Measurements from ENCODE around the gene ZFHX2. TPM values are rescaled to one million over a fixed set of nuclear protein-coding genes. Genes with fewer than 3 reads are reported as not detected.

Gene ZFHX2
- polyA plus RNA-seq, 1 of the 3 experiments (the other 2 are of a cell fraction), result 0.77 TPM

GRCh38 chr14:23539248-23540140 is 12.1 kb downstream of the ZFHX2 start:
- CTCF ChIA-PET, result interaction anchor here (0.6 to 11.3 kb wide), 26 partner anchors 8 to 419 kb away, joined by 3 to 276 read pairs (median 4); partner anchors contain the start of genes AP1G2 and THTPA
- WGBS (ENCODE audit: low lambda C conversion rate), result 45% methylated on average over 10 of the region's 10 CpGs
- Histone ChIP-seq H3K9me3 (no peaks in the 10 kb centered on the region), H3K4me1 (ENCODE audit: control insufficient read depth in 1 of 2, insufficient read depth in 2 of 2, low read depth in 1 of 2, low read length in 1 of 2) (peaks cover 4 to 8% of the 10 kb centered on the region in 2 experiments; a peak in 1 of 4 replicates), H3K27me3 (ENCODE audit: insufficient read depth) (no peaks in the 10 kb centered on the region), H3F3A (replicated peaks; ENCODE audit: insufficient read depth) (no peaks in the 10 kb centered on the region), H3K4me3 (ENCODE audit: low read depth in 2 of 2, low read length in 1 of 2) (no peak overlapping the region), H3K4me2 (no peak overlapping the region), H3K9ac (no peak overlapping the region), H3K9me2 (no peaks in the 10 kb centered on the region), H3K79me2 (ENCODE audit: insufficient read depth) (no peaks in the 10 kb centered on the region), H3K36me3 (replicated peaks in 1 of 2; ENCODE audit: control insufficient read depth in 1 of 2, insufficient read depth in 2 of 2, low read length in 1 of 2) (peaks cover 0 to 6% of the 10 kb centered on the region in 2 experiments), H4K20me1 (ENCODE audit: insufficient read depth) (no peaks in the 10 kb centered on the region), H3K27ac (ENCODE audit: low read depth in 2 of 2, low read length in 1 of 2) (peak overlapping the region in 1 of 2 experiments; percentile 30; a peak in 1 of 4 replicates), H2AFZ (ENCODE audit: low read depth) (no peak overlapping the region)
- POLR2A ChIA-PET, result interaction anchor here (1.0 to 2.1 kb wide), 4 partner anchors 10 to 17 kb away, joined by 5 read pairs; no protein-coding TSS in a partner anchor
- TF ChIP-seq CHD2 (IDR thresholded peaks at IDR 0.05; ENCODE audit: low read length, partially characterized antibody) (peak; percentile 59), RAD21 (IDR thresholded peaks at IDR 0.05; ENCODE audit: low read length) (peak; percentile 79), CTCF (IDR thresholded peaks at IDR 0.05) (peak; percentile 75), ZBTB33 (IDR thresholded peaks at IDR 0.05; ENCODE audit: borderline replicate concordance, low read depth) (no peak), SMC3 (IDR thresholded peaks at IDR 0.05; ENCODE audit: low read depth, low read length) (peak; percentile 73), USF1 (IDR thresholded peaks at IDR 0.05; ENCODE audit: borderline replicate concordance, low read depth) (no peak)
- peak; percentile 92 for DNase-seq

- no peak overlapping the region for H2AFZ ChIP-seq (ENCODE audit: low read depth)
- POLR2A ChIA-PET, result interaction anchor here (1.0 to 2.1 kb wide), 5 partner anchors 10 to 60 kb away, joined by 3 to 5 read pairs (median 5); no protein-coding TSS in a partner anchor
- CTCF ChIA-PET, result interaction anchor here (0.6 to 11.3 kb wide), 22 partner anchors 8 to 418 kb away, joined by 3 to 276 read pairs (median 4); partner anchors contain the start of genes AP1G2 and THTPA
- TF ChIP-seq TEAD4 (IDR thresholded peaks at IDR 0.05; ENCODE audit: borderline replicate concordance, insufficient read depth), result no peak
- TF ChIP-seq MEF2A (IDR thresholded peaks at IDR 0.05; ENCODE audit: borderline replicate concordance, low read depth), result no peak
- TF ChIP-seq ZBTB33 (IDR thresholded peaks at IDR 0.05; ENCODE audit: borderline replicate concordance, low read depth), result no peak
- TF ChIP-seq NFIC (IDR thresholded peaks at IDR 0.05; ENCODE audit: borderline replicate concordance), result no peak
- TF ChIP-seq USF2 (IDR thresholded peaks at IDR 0.05; ENCODE audit: borderline replicate concordance, low read depth, low read length), result no peak
- no peak for TF ChIP-seq USF1 (IDR thresholded peaks at IDR 0.05; ENCODE audit: borderline replicate concordance, low read depth)
- no peak for TF ChIP-seq IRF3 (IDR thresholded peaks at IDR 0.05; ENCODE audit: low read depth, low read length)
- TF ChIP-seq GATA2 (CRISPR knock-in tag; IDR thresholded peaks at IDR 0.05), result no peak
- no peak for TF ChIP-seq JUND (IDR thresholded peaks at IDR 0.05)
- TF ChIP-seq RAD21 (IDR thresholded peaks at IDR 0.05; ENCODE audit: low read length), result no peak
These were observed 12.8 kb downstream of the ZFHX2 start for GRCh38 chr14:23538785-23539184.

More at GRCh38 chr14:23538785-23539184, 12.8 kb downstream of the ZFHX2 start:
- Histone ChIP-seq H3F3A (replicated peaks; ENCODE audit: insufficient read depth) (no peaks in the 10 kb centered on the region), H3K9me3 (no peaks in the 10 kb centered on the region), H3K9ac (no peak overlapping the region), H3K27ac (ENCODE audit: low read depth in 2 of 2, low read length in 1 of 2) (no peak overlapping the region; a peak in 1 of 4 replicates), H3K9me2 (no peaks in the 10 kb centered on the region), H3K36me3 (replicated peaks in 1 of 2; ENCODE audit: control insufficient read depth in 1 of 2, insufficient read depth in 2 of 2, low read length in 1 of 2) (peaks cover 0 to 7% of the 10 kb centered on the region in 2 experiments), H3K4me1 (ENCODE audit: control insufficient read depth in 1 of 2, insufficient read depth in 2 of 2, low read depth in 1 of 2, low read length in 1 of 2) (peaks cover 4 to 6% of the 10 kb centered on the region in 2 experiments; a peak in 1 of 4 replicates), H3K4me2 (no peak overlapping the region), H4K20me1 (ENCODE audit: insufficient read depth) (no peaks in the 10 kb centered on the region), H3K4me3 (ENCODE audit: low read depth in 2 of 2, low read length in 1 of 2) (no peak overlapping the region), H3K27me3 (ENCODE audit: insufficient read depth) (no peaks in the 10 kb centered on the region), H3K79me2 (ENCODE audit: insufficient read depth) (no peaks in the 10 kb centered on the region)
- 66% methylated on average over 7 of the region's 7 CpGs for WGBS (ENCODE audit: low lambda C conversion rate)
- DNase-seq, result no peak

All from SK-N-SH (cell line).